ENCODE results near the gene WDR6. TPM values are rescaled to one million over a fixed set of nuclear protein-coding genes. Genes with fewer than 3 reads are reported as not detected.

WDR6 gene
- total RNA-seq, 2 donors from 2014 or later, result 128 to 223 TPM

GRCh38 chr3:48984663-48985062 is 22.5 kb upstream of the WDR6 start:
- Histone ChIP-seq H3K36me3 (peaks cover 4 to 9% of the 10 kb centered on the region in 2 donors), H3K9me3 (no peaks in the 10 kb centered on the region), H3K4me1 (replicated peaks) (peaks cover 3% of the 10 kb centered on the region), H3K27ac (no peak overlapping the region), H3K27me3 (replicated peaks; ENCODE audit: insufficient read depth) (no peaks in the 10 kb centered on the region), H3K4me3 (no peak overlapping the region)
- TF ChIP-seq POLR2AphosphoS5 (IDR thresholded peaks at IDR 0.05) (no peak), POLR2A (IDR thresholded peaks at IDR 0.05) (no peak)
- TF ChIP-seq, protein P1, sequence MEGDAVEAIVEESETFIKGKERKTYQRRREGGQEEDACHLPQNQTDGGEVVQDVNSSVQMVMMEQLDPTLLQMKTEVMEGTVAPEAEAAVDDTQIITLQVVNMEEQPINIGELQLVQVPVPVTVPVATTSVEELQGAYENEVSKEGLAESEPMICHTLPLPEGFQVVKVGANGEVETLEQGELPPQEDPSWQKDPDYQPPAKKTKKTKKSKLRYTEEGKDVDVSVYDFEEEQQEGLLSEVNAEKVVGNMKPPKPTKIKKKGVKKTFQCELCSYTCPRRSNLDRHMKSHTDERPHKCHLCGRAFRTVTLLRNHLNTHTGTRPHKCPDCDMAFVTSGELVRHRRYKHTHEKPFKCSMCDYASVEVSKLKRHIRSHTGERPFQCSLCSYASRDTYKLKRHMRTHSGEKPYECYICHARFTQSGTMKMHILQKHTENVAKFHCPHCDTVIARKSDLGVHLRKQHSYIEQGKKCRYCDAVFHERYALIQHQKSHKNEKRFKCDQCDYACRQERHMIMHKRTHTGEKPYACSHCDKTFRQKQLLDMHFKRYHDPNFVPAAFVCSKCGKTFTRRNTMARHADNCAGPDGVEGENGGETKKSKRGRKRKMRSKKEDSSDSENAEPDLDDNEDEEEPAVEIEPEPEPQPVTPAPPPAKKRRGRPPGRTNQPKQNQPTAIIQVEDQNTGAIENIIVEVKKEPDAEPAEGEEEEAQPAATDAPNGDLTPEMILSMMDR (IDR thresholded peaks at IDR 0.05), result no peak
- intact Hi-C loops (cut with DNase I), result loop anchor here (10.0 kb wide), 1 partner anchor 110 kb away; the partner anchor contains the start of gene QRICH1
- DNase-seq (ENCODE audit: low spot score), result no peak

DNA sequence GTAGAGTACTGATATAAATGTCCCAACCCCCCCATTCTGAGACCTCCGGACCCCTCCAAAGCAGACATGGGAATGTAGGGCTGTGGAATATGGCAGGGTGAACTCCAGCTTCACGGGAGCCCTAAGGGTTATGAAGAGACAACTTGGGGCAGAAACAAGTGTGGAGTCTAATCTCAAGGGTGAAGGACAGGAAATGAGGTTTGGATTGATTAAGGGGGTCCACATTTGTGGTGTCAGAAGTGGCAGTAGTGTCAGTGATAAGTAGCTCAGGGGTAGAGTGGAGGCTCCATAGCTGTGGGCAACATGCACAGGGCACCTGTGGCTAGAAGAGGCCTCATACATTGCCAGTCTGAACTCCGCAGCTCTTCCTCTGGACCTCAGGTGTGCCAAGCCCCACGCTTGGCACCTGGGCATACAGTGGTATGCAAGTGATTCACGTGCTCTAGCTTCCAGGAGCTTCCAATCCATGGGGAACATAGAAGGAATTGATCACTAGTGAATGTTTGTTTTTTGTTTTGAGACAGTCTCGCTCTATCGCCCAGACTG is 21.3 kb upstream of the WDR6 start:
- Histone ChIP-seq H3K9me3 (no peaks in the 10 kb centered on the region), H3K4me3 (no peak overlapping the region), H3K27ac (no peak overlapping the region), H3K27me3 (replicated peaks; ENCODE audit: insufficient read depth) (no peaks in the 10 kb centered on the region), H3K4me1 (replicated peaks) (peaks cover 3% of the 10 kb centered on the region), H3K36me3 (peaks cover 4 to 5% of the 10 kb centered on the region in 2 donors)
- DNase-seq (ENCODE audit: low spot score), result no peak
- intact Hi-C loops (cut with DNase I), result loop anchor here (10.0 kb wide), 1 partner anchor 109 kb away; the partner anchor contains the start of gene QRICH1
- TF ChIP-seq, protein P1 (IDR thresholded peaks at IDR 0.05), result no peak
- TF ChIP-seq POLR2AphosphoS5 (IDR thresholded peaks at IDR 0.05) (no peak), POLR2A (IDR thresholded peaks at IDR 0.05) (no peak)
- WGBS, result 92% methylated on average over 7 of the region's 7 CpGs

DNA sequence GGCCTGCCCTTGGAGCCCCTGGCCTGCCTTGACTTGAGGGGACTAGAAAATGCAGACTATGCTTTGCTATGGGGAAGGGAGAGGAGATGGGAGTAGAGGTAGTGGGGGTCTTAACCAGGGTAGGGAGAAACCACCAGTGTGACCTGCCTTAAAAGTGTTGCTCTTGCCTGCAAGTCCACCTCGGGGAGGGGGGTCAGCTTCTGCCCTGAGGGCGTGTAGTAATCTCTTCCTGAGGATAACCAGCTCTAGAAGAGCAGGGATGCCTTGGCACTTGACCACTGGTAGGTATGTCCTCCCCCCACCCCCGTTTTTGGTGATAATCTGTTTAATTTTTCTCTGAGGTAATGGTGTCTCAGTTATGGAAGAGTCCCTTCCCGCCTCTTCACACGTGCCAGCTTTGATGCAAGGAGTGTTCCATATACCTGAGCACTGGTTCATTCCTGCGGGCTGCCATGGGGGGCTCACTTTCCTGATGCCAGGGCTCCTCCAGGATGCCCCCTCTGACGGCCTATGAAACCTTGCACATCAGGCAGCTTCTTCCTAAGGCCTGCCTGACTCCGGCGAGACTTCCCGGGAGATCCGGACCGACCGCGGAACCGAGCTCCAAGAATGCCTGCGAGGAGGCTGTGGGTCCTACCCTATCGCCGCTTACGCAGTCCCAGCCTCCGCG is 17.9 kb upstream of the WDR6 start:
- Histone ChIP-seq H3K4me3 (peak overlapping the region; percentile 74 to 75), H3K9me3 (no peaks in the 10 kb centered on the region), H3K4me1 (replicated peaks) (peaks cover 3% of the 10 kb centered on the region), H3K27ac (peak overlapping the region; percentile 85 to 88), H3K27me3 (replicated peaks; ENCODE audit: insufficient read depth) (no peaks in the 10 kb centered on the region), H3K36me3 (no peaks in the 10 kb centered on the region)
- 2% methylated on average over 21 of the region's 21 CpGs for WGBS
- intact Hi-C loops (cut with DNase I), result loop anchor here (10.0 kb wide), 1 partner anchor 106 kb away; the partner anchor contains the start of gene QRICH1
- no peak for TF ChIP-seq POLR2AphosphoS5 (IDR thresholded peaks at IDR 0.05)
- TF ChIP-seq, protein P1 (IDR thresholded peaks at IDR 0.05), result no peak
- TF ChIP-seq POLR2A (IDR thresholded peaks at IDR 0.05), result no peak
- DNase-seq (ENCODE audit: low spot score), result no peak

DNA sequence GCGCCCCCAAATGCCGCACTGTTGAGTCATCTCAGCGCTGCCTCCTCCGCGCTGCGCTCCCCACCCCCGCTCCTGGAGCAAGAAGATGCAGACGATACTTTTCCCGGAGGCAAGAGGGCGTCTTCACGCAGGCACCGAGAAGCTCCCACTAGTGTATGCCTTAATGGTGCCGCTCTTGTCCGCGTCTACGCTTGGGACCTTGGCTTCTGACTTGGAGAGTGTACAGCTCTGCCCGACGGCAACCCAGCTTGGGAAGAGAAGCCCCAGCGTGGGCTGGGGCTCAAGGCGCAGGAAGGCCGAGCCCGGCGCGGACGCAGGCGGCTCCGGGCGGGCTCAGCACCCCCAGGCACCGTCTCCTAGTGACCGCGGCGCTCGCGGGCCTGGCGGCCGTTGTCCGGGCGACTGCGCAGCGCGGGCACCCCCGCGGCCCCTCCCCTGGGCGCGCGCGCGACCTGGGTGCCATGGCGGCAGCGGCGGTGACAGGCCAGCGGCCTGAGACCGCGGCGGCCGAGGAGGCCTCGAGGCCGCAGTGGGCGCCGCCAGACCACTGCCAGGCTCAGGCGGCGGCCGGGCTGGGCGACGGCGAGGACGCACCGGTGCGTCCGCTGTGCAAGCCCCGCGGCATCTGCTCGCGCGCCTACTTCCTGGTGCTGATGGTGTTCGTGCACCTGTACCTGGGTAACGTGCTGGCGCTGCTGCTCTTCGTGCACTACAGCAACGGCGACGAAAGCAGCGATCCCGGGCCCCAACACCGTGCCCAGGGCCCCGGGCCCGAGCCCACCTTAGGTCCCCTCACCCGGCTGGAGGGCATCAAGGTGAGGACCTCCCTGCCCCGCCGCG is 17.2 kb upstream of the WDR6 start, which contains the start of gene P4HTM:
P4HTM (plus strand) TSS at position 446 of the 840 bp plus-strand sequence; CDS start at position 462, 16 bp downstream.
- H3K9me3 ChIP-seq, result no peaks in the 10 kb centered on the region
- peaks cover 3% of the 10 kb centered on the region for H3K4me1 ChIP-seq (replicated peaks)
- no peaks in the 10 kb centered on the region for H3K36me3 ChIP-seq
- intact Hi-C loops (cut with DNase I), result loop anchor here (2.0 to 10.0 kb wide), 2 partner anchors 17 to 105 kb away; partner anchors contain the start of genes QRICH1 and WDR6
- H3K4me3 ChIP-seq, result peak within 1 kb of the TSS; percentile 74 to 75
- no peaks in the 10 kb centered on the region for H3K27me3 ChIP-seq (replicated peaks; ENCODE audit: insufficient read depth)
- 1% methylated on average over 19 of the region's 91 CpGs for WGBS
- peak; percentile 80 for DNase-seq (ENCODE audit: low spot score)
- peak within 1 kb of the TSS; percentile 85 to 88 for H3K27ac ChIP-seq
- TF ChIP-seq POLR2AphosphoS5 (IDR thresholded peaks at IDR 0.05) (peak; percentile 78), POLR2A (IDR thresholded peaks at IDR 0.05) (peak; percentile 34)
- TF ChIP-seq, protein P1 (IDR thresholded peaks at IDR 0.05), result peak in 3 of 4 experiments; percentile 23 to 48 (median 36)

Data from prostate gland (tissue), 2 donors.